ENCODE results near the gene CDC6.

CDC6 gene

GRCh38 chr17:40340880-40341807, 53.5 kb downstream of the CDC6 start:
- H3K4me3 ChIP-seq (ENCODE audit: control insufficient read depth, low read depth, low read length) = peak overlapping the region; percentile 58
- peak; percentile 58 for DNase-seq (ENCODE audit: low read depth)
- no peak for TF ChIP-seq CTCF (conservative IDR thresholded peaks at IDR 0.05; ENCODE audit: control insufficient read depth, insufficient read depth, low read depth, low read length)

- TF ChIP-seq CTCF (conservative IDR thresholded peaks at IDR 0.05; ENCODE audit: control insufficient read depth, insufficient read depth, low read depth, low read length) = no peak
- DNase-seq (ENCODE audit: low read depth) = peak; percentile 41
- H3K4me3 ChIP-seq (ENCODE audit: control insufficient read depth, low read depth, low read length) = peak overlapping the region; percentile 58
Observed at GRCh38 chr17:40341808-40342503, 54.3 kb downstream of the CDC6 start.

- H3K4me3 ChIP-seq (ENCODE audit: control insufficient read depth, low read depth, low read length) = peak overlapping the region; percentile 58
- DNase-seq (ENCODE audit: low read depth) = no peak
- TF ChIP-seq CTCF (conservative IDR thresholded peaks at IDR 0.05; ENCODE audit: control insufficient read depth, insufficient read depth, low read depth, low read length) = no peak
Observed at GRCh38 chr17:40342504-40343218, 55.0 kb downstream of the CDC6 start.

GRCh38 chr17:40343219-40344119, 55.8 kb downstream of the CDC6 start:
- no peak for DNase-seq (ENCODE audit: low read depth)
- H3K4me3 ChIP-seq (ENCODE audit: control insufficient read depth, low read depth, low read length) = peak overlapping the region; percentile 58
- TF ChIP-seq CTCF (conservative IDR thresholded peaks at IDR 0.05; ENCODE audit: control insufficient read depth, insufficient read depth, low read depth, low read length) = no peak

- TF ChIP-seq CTCF (conservative IDR thresholded peaks at IDR 0.05; ENCODE audit: control insufficient read depth, insufficient read depth, low read depth, low read length) = no peak
- peak overlapping the region; percentile 12 for H3K4me3 ChIP-seq (ENCODE audit: control insufficient read depth, low read depth, low read length)
- DNase-seq (ENCODE audit: low read depth) = no peak
Observed at GRCh38 chr17:40344421-40345160, 56.9 kb downstream of the CDC6 start.

Data from fibroblast of mammary gland (primary cell).